ENCODE measurements around the gene TNF.

GRCh38 chr6:31617010-31617409 lies 41.6 kb downstream of the TNF start:
- TF ChIP-seq ZNF274 (IDR thresholded peaks at IDR 0.05; ENCODE audit: low read depth, low read length): no peak
- TF ChIP-seq SUZ12 (IDR thresholded peaks at IDR 0.05; ENCODE audit: extremely low read depth, insufficient read depth, insufficient read length): no peak
- TF ChIP-seq YY1 (IDR thresholded peaks at IDR 0.05; ENCODE audit: insufficient read depth, insufficient read length): no peak
